Naive B cell (primary cell): ENCODE measurements around the gene GPR156. TPM values are rescaled to one million over a fixed set of nuclear protein-coding genes. Genes with fewer than 3 reads are reported as not detected.

Source experiments
- ATAC-seq, 2 donors: fragments of 150-1000 bp; cut with Tn5 transposase; 2 replicates each; pipeline ENCODE4 v1.10.0; 2021; ENCODE audit warnings: low read depth in 2 of 2, mild to moderate bottlenecking in 2 of 2, moderate library complexity in 2 of 2
- DNase-seq: peaks from one replicate; pipeline ENCODE4 v3.0.0; 2022
- H3K27ac Mint-ChIP-seq, 6 donors: one replicate each; pipeline ENCODE4 v1.8.0; 2020 to 2022; ENCODE audit warnings: mild to moderate bottlenecking in 6 of 6, mixed read lengths in 6 of 6, moderate library complexity in 5 of 6, inconsistent platforms in 2 of 6
- H3K27me3 Mint-ChIP-seq, 3 donors: one replicate each; pipeline ENCODE4 v1.8.0; 2021 to 2022; ENCODE audit warnings: mixed read lengths in 3 of 3, mild to moderate bottlenecking in 1 of 3
- H3K36me3 Mint-ChIP-seq, 2 donors: one replicate each; pipeline ENCODE4 v1.8.0; 2020 to 2022; ENCODE audit warnings: mixed read lengths in 2 of 2, inconsistent platforms in 1 of 2, mild to moderate bottlenecking in 1 of 2
- H3K4me1 Mint-ChIP-seq, 3 donors: one replicate each; pipeline ENCODE4 v1.8.0; 2020 to 2022; ENCODE audit warnings: mixed read lengths in 3 of 3, inconsistent platforms in 1 of 3, mild to moderate bottlenecking in 1 of 3, moderate library complexity in 1 of 3
- H3K4me3 Mint-ChIP-seq, 8 donors: one replicate each; pipeline ENCODE4 v1.8.0; 2020 to 2022; ENCODE audit warnings: mild to moderate bottlenecking in 8 of 8, mixed read lengths in 8 of 8, moderate library complexity in 8 of 8, inconsistent platforms in 2 of 8
- H3K9me3 Mint-ChIP-seq, 7 donors: one replicate each; pipeline ENCODE4 v1.8.0; 2020 to 2022; ENCODE audit warnings: mixed read lengths in 7 of 7, mild to moderate bottlenecking in 5 of 7, inconsistent platforms in 2 of 7, moderate library complexity in 1 of 7
- polyA plus RNA-seq, 6 donors: library from polyadenylated mRNA; unstranded; fragments of 300-500 nt; fragmentation: Illumina TruSeq; gene quantifications; one replicate each; pipeline ENCODE4 v1.2.3, GENCODE V29; 2021; ENCODE audit warnings: low read depth in 6 of 6

The GPR156 gene
- polyA plus RNA-seq, 6 donors from 2014 or later = not detected

DNA sequence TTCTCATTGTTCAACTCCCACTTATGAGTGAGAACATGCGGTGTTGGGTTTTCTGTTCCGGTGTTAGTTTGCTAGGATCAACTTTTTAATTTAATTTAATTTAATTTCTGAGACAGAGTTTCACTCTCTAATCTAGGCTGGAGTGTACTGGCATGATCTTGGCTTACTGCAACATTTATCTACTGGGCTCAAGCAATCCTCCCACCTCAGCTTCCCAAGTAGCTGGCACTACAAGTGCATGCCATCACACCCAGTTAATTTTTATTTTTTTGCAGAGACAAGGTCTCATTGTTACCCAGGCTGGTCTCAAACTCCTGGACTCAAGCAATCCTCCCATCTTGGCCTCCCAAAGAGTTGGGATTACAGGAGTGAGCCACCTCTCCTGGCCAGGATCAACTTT, 82.7 kb downstream of the GPR156 start:
- H3K36me3 Mint-ChIP-seq = no peaks in the 10 kb centered on the region
- ATAC-seq = no peak
- DNase-seq = no peak
- H3K4me1 Mint-ChIP-seq = no peaks in the 10 kb centered on the region
- no peak overlapping the region for H3K27ac Mint-ChIP-seq
- H3K9me3 Mint-ChIP-seq = no peaks in the 10 kb centered on the region
- no peaks in the 10 kb centered on the region for H3K27me3 Mint-ChIP-seq
- no peak overlapping the region for H3K4me3 Mint-ChIP-seq

DNA sequence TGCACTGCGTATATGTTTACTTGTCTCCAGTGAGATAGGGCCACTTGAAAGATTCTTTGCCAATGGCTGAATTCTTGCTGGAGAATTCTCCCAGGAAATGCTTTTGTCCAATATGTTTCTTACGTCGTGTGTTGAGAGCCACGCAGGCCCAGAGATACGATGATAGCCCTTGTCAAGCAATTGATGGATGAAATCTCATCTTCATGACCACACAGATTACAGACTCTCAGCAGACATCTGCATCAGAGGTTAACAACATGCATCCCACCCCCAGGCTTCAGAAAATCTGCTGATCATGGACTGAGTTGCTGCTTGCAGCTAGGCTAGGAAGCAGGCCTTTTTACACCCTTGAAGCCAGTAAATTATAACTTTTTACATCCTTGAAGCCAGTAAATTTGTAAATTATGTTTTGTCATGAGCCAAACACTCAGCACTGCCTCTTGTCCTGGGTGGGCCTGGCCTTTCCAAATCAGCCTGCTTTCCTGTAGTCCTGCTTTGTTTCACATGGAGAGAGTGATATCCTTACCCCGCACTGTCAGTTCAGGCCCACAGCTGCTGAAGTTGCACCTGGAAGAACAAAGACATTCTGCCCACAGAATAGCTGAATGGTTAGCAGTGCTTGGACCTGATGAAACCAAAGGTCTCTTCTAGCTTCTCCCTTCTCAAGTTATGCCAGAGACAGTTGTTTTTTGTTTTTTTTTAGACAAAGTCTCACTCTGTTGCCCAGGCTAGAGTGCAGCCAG, 84.4 kb downstream of the GPR156 start:
- H3K27ac Mint-ChIP-seq = peak overlapping the region in 1 of 6 donors; percentile 53
- no peaks in the 10 kb centered on the region for H3K36me3 Mint-ChIP-seq
- no peaks in the 10 kb centered on the region for H3K9me3 Mint-ChIP-seq
- H3K4me1 Mint-ChIP-seq = no peaks in the 10 kb centered on the region
- no peaks in the 10 kb centered on the region for H3K27me3 Mint-ChIP-seq
- DNase-seq (no peak), ATAC-seq (no peak)
- H3K4me3 Mint-ChIP-seq = no peak overlapping the region

- H3K4me3 Mint-ChIP-seq = no peak overlapping the region
- H3K9me3 Mint-ChIP-seq = no peaks in the 10 kb centered on the region
- no peaks in the 10 kb centered on the region for H3K36me3 Mint-ChIP-seq
- DNase-seq (no peak), ATAC-seq (no peak)
- H3K27me3 Mint-ChIP-seq = no peaks in the 10 kb centered on the region
- H3K4me1 Mint-ChIP-seq = no peaks in the 10 kb centered on the region
- H3K27ac Mint-ChIP-seq = no peak overlapping the region
Observed at GRCh38 chr3:120198305-120198878, 86.6 kb downstream of the GPR156 start.

- Mint-ChIP-seq H3K9me3 (no peaks in the 10 kb centered on the region), H3K36me3 (no peaks in the 10 kb centered on the region), H3K27me3 (no peaks in the 10 kb centered on the region), H3K27ac (no peak overlapping the region), H3K4me3 (no peak overlapping the region), H3K4me1 (no peaks in the 10 kb centered on the region)
- ATAC-seq = no peak
- no peak for DNase-seq
Observed at GRCh38 chr3:120196812-120197211, 88.2 kb downstream of the GPR156 start.

DNA sequence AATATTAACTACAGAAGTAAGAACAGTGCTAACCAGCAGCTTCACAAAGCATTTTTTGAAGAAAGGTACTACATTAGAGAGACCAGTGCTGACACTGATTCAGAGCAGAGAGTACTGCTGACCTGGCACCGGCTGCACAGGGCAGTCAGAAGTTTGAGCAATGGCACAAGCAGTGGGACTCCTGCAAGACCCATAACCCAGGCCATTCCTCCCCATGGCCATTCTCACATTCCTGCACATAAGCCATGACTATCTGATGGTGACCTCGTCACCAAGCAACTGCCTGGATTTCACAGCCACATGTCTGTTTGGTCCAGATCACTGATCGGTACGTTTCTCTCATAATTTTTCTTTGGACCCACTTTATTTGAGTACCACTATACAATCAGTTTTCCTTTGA, 88.7 kb downstream of the GPR156 start:
- Mint-ChIP-seq H3K27ac (no peak overlapping the region), H3K36me3 (no peaks in the 10 kb centered on the region), H3K4me3 (no peak overlapping the region), H3K27me3 (no peaks in the 10 kb centered on the region), H3K9me3 (no peaks in the 10 kb centered on the region), H3K4me1 (no peaks in the 10 kb centered on the region)
- ATAC-seq = no peak
- no peak for DNase-seq

- Mint-ChIP-seq H3K4me1 (no peaks in the 10 kb centered on the region), H3K27ac (no peak overlapping the region), H3K9me3 (peaks cover 0 to 5% (median 0%) of the 10 kb centered on the region in 7 donors), H3K27me3 (no peaks in the 10 kb centered on the region), H3K4me3 (no peak overlapping the region), H3K36me3 (no peaks in the 10 kb centered on the region)
- no peak for ATAC-seq
- DNase-seq = no peak
Observed at GRCh38 chr3:120193554-120193953, 91.5 kb downstream of the GPR156 start.

DNA sequence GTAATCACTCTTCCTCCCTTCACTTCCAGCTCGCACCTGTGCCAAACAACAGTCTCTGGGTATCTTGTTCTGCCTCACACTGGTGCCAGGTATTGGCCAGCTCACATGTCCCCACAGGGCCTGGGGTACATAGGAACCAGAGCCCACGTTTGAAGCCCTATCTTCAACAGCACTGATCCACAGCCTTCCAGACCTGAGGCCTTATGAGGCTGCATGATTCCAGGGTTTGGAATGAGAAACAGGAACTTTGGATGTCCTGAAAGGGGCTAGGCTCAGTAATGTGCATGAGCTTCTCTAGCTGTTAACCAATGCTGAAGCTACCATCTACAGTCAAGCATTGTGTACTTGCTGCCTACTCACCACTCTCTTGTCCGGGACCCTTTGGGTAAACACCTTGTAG, 92.4 kb downstream of the GPR156 start:
- Mint-ChIP-seq H3K27ac (no peak overlapping the region), H3K36me3 (no peaks in the 10 kb centered on the region), H3K27me3 (no peaks in the 10 kb centered on the region), H3K4me1 (no peaks in the 10 kb centered on the region), H3K4me3 (no peak overlapping the region), H3K9me3 (peaks cover 0 to 5% (median 0%) of the 10 kb centered on the region in 7 donors)
- ATAC-seq (no peak), DNase-seq (no peak)

- Mint-ChIP-seq H3K36me3 (no peaks in the 10 kb centered on the region), H3K9me3 (peaks cover 0 to 5% (median 0%) of the 10 kb centered on the region in 7 donors), H3K4me1 (no peaks in the 10 kb centered on the region), H3K27me3 (no peaks in the 10 kb centered on the region), H3K27ac (no peak overlapping the region), H3K4me3 (no peak overlapping the region)
- ATAC-seq = no peak
- no peak for DNase-seq
Observed at GRCh38 chr3:120192159-120192558, 92.9 kb downstream of the GPR156 start.

GRCh38 chr3:120182613-120183511, 102.2 kb downstream of the GPR156 start:
- Mint-ChIP-seq H3K27me3 (peaks cover 4 to 10% (median 5%) of the 10 kb centered on the region in 3 donors), H3K9me3 (no peaks in the 10 kb centered on the region), H3K36me3 (no peaks in the 10 kb centered on the region), H3K27ac (no peak overlapping the region), H3K4me1 (no peaks in the 10 kb centered on the region), H3K4me3 (no peak overlapping the region)
- no peak for ATAC-seq
- DNase-seq = no peak

DNA sequence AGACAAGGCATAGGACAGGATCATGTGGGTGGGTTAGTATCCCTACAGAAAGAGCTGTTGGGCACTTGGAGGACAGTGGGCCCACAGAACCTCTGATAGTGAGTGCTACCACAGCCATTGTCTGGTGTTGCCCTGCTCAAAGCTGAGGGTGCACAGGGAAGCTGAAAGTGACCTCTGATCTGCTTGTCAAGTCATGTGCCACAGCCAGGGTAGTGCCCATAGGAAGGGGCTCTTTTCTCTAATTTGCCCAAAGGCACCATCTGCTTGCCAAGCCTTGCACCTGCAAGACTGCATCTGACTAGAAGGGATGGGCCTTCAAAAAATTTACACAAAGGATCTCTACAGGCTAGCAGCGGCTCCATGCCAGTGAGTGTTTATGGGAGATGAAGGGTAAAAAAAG, 103.4 kb downstream of the GPR156 start:
- H3K4me1 Mint-ChIP-seq = no peaks in the 10 kb centered on the region

GRCh38 chr3:120180731-120181412, 104.2 kb downstream of the GPR156 start:
- Mint-ChIP-seq H3K27me3 (peaks cover 4 to 10% (median 5%) of the 10 kb centered on the region in 3 donors), H3K9me3 (no peaks in the 10 kb centered on the region), H3K36me3 (no peaks in the 10 kb centered on the region), H3K27ac (no peak overlapping the region), H3K4me3 (no peak overlapping the region), H3K4me1 (no peaks in the 10 kb centered on the region)
- DNase-seq (no peak), ATAC-seq (no peak)

More for the DNA sequence above, 103.4 kb downstream of the GPR156 start:
- Mint-ChIP-seq H3K27me3 (peaks cover 4 to 10% (median 5%) of the 10 kb centered on the region in 3 donors), H3K36me3 (no peaks in the 10 kb centered on the region), H3K4me3 (no peak overlapping the region), H3K27ac (peak overlapping the region in 1 of 6 donors; percentile 22), H3K9me3 (no peaks in the 10 kb centered on the region)
- ATAC-seq = peak in 1 of 2 donors; percentile 41
- DNase-seq = no peak

GRCh38 chr3:120177707-120178306, 107.2 kb downstream of the GPR156 start:
- H3K4me3 Mint-ChIP-seq = no peak overlapping the region
- peak in 1 of 2 donors; percentile 32 for ATAC-seq
- peaks cover 0 to 10% (median 4%) of the 10 kb centered on the region in 3 donors for H3K27me3 Mint-ChIP-seq
- DNase-seq = no peak
- H3K27ac Mint-ChIP-seq = no peak overlapping the region
- H3K4me1 Mint-ChIP-seq = no peaks in the 10 kb centered on the region
- H3K9me3 Mint-ChIP-seq = no peaks in the 10 kb centered on the region
- H3K36me3 Mint-ChIP-seq = no peaks in the 10 kb centered on the region

- Mint-ChIP-seq H3K9me3 (no peaks in the 10 kb centered on the region), H3K27ac (peak overlapping the region in 1 of 6 donors; percentile 15)
Observed at GRCh38 chr3:120177151-120177550, 107.9 kb downstream of the GPR156 start.

More at GRCh38 chr3:120177151-120177550, 107.9 kb downstream of the GPR156 start:
- Mint-ChIP-seq H3K4me1 (no peaks in the 10 kb centered on the region), H3K4me3 (no peak overlapping the region), H3K36me3 (no peaks in the 10 kb centered on the region), H3K27me3 (peaks cover 0 to 10% (median 4%) of the 10 kb centered on the region in 3 donors)
- ATAC-seq (no peak), DNase-seq (no peak)
